HepG2 (cell line): ENCODE data around the gene SLC12A3. TPM values are rescaled to one million over a fixed set of nuclear protein-coding genes. Genes with fewer than 3 reads are reported as not detected.

Experiments used
- CBX2 ChIP-seq, 2 experiments: fragments of 200-600 bp in 1 of 2; sonication (generic); formaldehyde crosslinking in 1 of 2; IDR thresholded peaks; 2 replicates each; pipeline versions ENCODE4 v1.7.0 to v1.8.1; 2018 to 2022; ENCODE audit warnings: low read depth in 2 of 2, low read length in 1 of 2, mild to moderate bottlenecking in 1 of 2, missing genetic modification reagents in 1 of 2
- ETV6 ChIP-seq: sonication (generic); formaldehyde crosslinking; conservative IDR thresholded peaks from 2 replicates; pipeline ENCODE4 v1.4.0; 2020; ENCODE audit warnings: missing genetic modification reagents
- NFKBIZ ChIP-seq: IDR thresholded peaks from 2 replicates; pipeline ENCODE4 v1.6.1; 2018; ENCODE audit warnings: missing genetic modification reagents, missing compliant biosample characterization
- NFYC ChIP-seq: IDR thresholded peaks from 2 replicates; pipeline ENCODE4 v1.6.1; 2016; ENCODE audit warnings: missing genetic modification reagents, missing compliant biosample characterization
- PAF1 ChIP-seq: IDR thresholded peaks from 2 replicates; pipeline ENCODE4 v1.6.1; 2016; ENCODE audit warnings: missing genetic modification reagents, missing compliant biosample characterization
- PLRG1 ChIP-seq: fragments of 450-650 bp; conservative IDR thresholded peaks from 2 replicates; pipeline ENCODE4 v1.6.1; 2016
- PTBP1 ChIP-seq: fragments of 200-400 bp; formaldehyde crosslinking; IDR thresholded peaks from 2 replicates; pipeline ENCODE4 v1.6.1; 2018; ENCODE audit warnings: low read length, low read depth; ENCODE audit not compliant: poor library complexity, severe bottlenecking
- RFX5 ChIP-seq: IDR thresholded peaks from 2 replicates; pipeline ENCODE4 v1.6.1; 2011; ENCODE audit warnings: low read depth, low read length, improper control_type of control experiment
- SALL1 ChIP-seq: sonication (generic); formaldehyde crosslinking; IDR thresholded peaks from 2 replicates; pipeline ENCODE4 v1.8.0; 2022; ENCODE audit warnings: mild to moderate bottlenecking, missing genetic modification reagents
- SOX5 ChIP-seq: IDR thresholded peaks from 2 replicates; pipeline ENCODE4 v1.6.1; 2016; ENCODE audit warnings: borderline replicate concordance
- TEAD3 ChIP-seq: optimal IDR thresholded peaks from 2 replicates; pipeline ENCODE3; 2016; ENCODE audit warnings: borderline replicate concordance
- ZBTB20 ChIP-seq: sonication (generic); formaldehyde crosslinking; IDR thresholded peaks from 2 replicates; pipeline ENCODE4 v1.8.1; 2023; ENCODE audit warnings: missing genetic modification reagents, low read depth, mild to moderate bottlenecking, borderline replicate concordance
- ZC3H4 ChIP-seq: sonication (generic); formaldehyde crosslinking; IDR thresholded peaks from 2 replicates; pipeline ENCODE4 v1.4.0; 2020; ENCODE audit warnings: missing genetic modification reagents, borderline replicate concordance
- ZFP90 ChIP-seq: sonication (generic); formaldehyde crosslinking; IDR thresholded peaks from 2 replicates; pipeline ENCODE4 v1.8.0; 2022; ENCODE audit warnings: missing genetic modification reagents, mild to moderate bottlenecking, inconsistent platforms, borderline replicate concordance
- ZNF230 ChIP-seq: sonication (generic); formaldehyde crosslinking; IDR thresholded peaks from 2 replicates; pipeline ENCODE4 v1.4.0; 2020; ENCODE audit warnings: mild to moderate bottlenecking, missing genetic modification reagents
- ZNF768 ChIP-seq: sonication (generic); formaldehyde crosslinking; IDR thresholded peaks from 2 replicates; pipeline ENCODE4 v1.4.0; 2020; ENCODE audit warnings: missing genetic modification reagents
- polyA plus RNA-seq, 8 experiments: library from polyadenylated mRNA; depleted of rRNA in 3 of 8; stranded (reverse) in 7 of 8; unstranded in 1 of 8; fragments of >200 nt; fragmentation: Illumina TruSeq in 4 of 8; extraction: Trizol in 4 of 8; gene quantifications; 2 replicates each; pipeline versions ENCODE4 v1.2.1 to v1.2.3, GENCODE V29; 2011 to 2016; ENCODE audit warnings: low read depth in 4 of 8, missing spikeins in 1 of 8, mixed read lengths in 1 of 8; ENCODE audit not compliant: insufficient read depth in 1 of 8
- total RNA-seq, 5 experiments: library from RNA; depleted of rRNA; stranded (reverse); fragments of >200 nt; fragmentation: Illumina TruSeq; extraction: Trizol; gene quantifications; 2 replicates each; pipeline ENCODE4 v1.2.3, GENCODE V29; 2016; ENCODE audit warnings: low read depth in 1 of 5
- TF ChIP-seq, protein P1 (sequence below): sonication (generic); formaldehyde crosslinking; IDR thresholded peaks from 2 replicates; pipeline ENCODE4 v1.8.0; 2022; ENCODE audit warnings: mild to moderate bottlenecking, missing genetic modification reagents, moderate library complexity
- TF ChIP-seq, protein P2 (sequence below): IDR thresholded peaks from 2 replicates; pipeline ENCODE4 v1.6.1; 2016; ENCODE audit warnings: missing genetic modification reagents, missing compliant biosample characterization
- TF ChIP-seq, protein P3 (sequence below): sonication (generic); formaldehyde crosslinking; IDR thresholded peaks from 2 replicates; pipeline ENCODE4 v1.5.1; 2020; ENCODE audit warnings: mild to moderate bottlenecking, missing genetic modification reagents, moderate library complexity
- TF ChIP-seq, protein P4 (sequence below): sonication (generic); formaldehyde crosslinking; IDR thresholded peaks from 2 replicates; pipeline ENCODE4 v1.4.0; 2020; ENCODE audit warnings: low read depth, mild to moderate bottlenecking, missing genetic modification reagents
- TF ChIP-seq, protein P5 (sequence below): sonication (generic); formaldehyde crosslinking; IDR thresholded peaks from 2 replicates; pipeline ENCODE4 v1.4.0; 2020; ENCODE audit warnings: missing genetic modification reagents, borderline replicate concordance
- TF ChIP-seq, protein P6 (sequence below): sonication (generic); formaldehyde crosslinking; IDR thresholded peaks from 2 replicates; pipeline ENCODE4 v1.4.0; 2020; ENCODE audit warnings: missing genetic modification reagents, borderline replicate concordance

SLC12A3 gene
- total and polyA plus RNA-seq, 2 of the 13 experiments (the other 11 are each of a cell fraction or from before 2014, with no cell fraction given): 6.2 TPM; not detected in 1

DNA sequence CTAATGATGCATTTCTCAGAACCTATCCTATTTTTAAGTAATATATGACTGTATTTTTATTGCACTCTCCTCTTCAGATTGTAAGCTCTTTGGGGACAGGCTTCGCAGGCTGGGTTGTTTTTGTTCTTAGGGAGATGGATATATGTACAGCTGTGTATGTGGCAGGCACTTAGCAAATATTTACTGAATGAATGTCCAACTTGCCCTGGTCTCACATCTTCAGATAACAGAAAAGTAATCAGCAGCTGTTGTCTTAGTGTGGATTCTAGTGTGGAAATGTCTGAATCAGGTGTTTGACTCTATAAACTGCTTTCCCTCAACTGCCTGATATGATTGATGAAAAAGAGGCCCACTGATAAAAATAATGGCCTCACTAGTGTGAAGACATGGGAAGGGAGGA is 47.1 kb upstream of the SLC12A3 start (continued):
- TF ChIP-seq, protein P1, sequence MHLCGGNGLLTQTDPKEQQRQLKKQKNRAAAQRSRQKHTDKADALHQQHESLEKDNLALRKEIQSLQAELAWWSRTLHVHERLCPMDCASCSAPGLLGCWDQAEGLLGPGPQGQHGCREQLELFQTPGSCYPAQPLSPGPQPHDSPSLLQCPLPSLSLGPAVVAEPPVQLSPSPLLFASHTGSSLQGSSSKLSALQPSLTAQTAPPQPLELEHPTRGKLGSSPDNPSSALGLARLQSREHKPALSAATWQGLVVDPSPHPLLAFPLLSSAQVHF: no peak
- TF ChIP-seq ZFP90 (CRISPR knock-in tag): no peak
- peak; percentile 44; the same call in 1 of the 2 replicates for TF ChIP-seq SALL1
- TF ChIP-seq CBX2 (IDR thresholded peaks at IDR 0.05; ENCODE audit: low read depth, low read length): no peak
- no peak for TF ChIP-seq CBX2 (CRISPR knock-in tag; IDR thresholded peaks at IDR 0.05; ENCODE audit: low read depth)
- TF ChIP-seq PAF1 (CRISPR knock-in tag): no peak
- TF ChIP-seq TEAD3 (CRISPR knock-in tag): peak; percentile 88
- no peak for TF ChIP-seq NFYC (CRISPR knock-in tag)
- TF ChIP-seq, protein P2, sequence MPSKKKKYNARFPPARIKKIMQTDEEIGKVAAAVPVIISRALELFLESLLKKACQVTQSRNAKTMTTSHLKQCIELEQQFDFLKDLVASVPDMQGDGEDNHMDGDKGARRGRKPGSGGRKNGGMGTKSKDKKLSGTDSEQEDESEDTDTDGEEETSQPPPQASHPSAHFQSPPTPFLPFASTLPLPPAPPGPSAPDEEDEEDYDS (CRISPR knock-in tag): peak; percentile 15; the same call in 1 of the 2 replicates
- no peak for TF ChIP-seq NFKBIZ (CRISPR knock-in tag)
- peak; percentile 88; the same call in 1 of the 2 replicates for TF ChIP-seq SOX5 (CRISPR knock-in tag)
- TF ChIP-seq ZNF768 (CRISPR knock-in tag): no peak
- TF ChIP-seq, protein P3, sequence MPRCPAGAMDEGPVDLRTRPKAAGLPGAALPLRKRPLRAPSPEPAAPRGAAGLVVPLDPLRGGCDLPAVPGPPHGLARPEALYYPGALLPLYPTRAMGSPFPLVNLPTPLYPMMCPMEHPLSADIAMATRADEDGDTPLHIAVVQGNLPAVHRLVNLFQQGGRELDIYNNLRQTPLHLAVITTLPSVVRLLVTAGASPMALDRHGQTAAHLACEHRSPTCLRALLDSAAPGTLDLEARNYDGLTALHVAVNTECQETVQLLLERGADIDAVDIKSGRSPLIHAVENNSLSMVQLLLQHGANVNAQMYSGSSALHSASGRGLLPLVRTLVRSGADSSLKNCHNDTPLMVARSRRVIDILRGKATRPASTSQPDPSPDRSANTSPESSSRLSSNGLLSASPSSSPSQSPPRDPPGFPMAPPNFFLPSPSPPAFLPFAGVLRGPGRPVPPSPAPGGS: no peak
- TF ChIP-seq, protein P4, sequence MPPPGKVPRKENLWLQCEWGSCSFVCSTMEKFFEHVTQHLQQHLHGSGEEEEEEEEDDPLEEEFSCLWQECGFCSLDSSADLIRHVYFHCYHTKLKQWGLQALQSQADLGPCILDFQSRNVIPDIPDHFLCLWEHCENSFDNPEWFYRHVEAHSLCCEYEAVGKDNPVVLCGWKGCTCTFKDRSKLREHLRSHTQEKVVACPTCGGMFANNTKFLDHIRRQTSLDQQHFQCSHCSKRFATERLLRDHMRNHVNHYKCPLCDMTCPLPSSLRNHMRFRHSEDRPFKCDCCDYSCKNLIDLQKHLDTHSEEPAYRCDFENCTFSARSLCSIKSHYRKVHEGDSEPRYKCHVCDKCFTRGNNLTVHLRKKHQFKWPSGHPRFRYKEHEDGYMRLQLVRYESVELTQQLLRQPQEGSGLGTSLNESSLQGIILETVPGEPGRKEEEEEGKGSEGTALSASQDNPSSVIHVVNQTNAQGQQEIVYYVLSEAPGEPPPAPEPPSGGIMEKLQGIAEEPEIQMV: no peak
- TF ChIP-seq ETV6 (CRISPR knock-in tag): no peak
- no peak for TF ChIP-seq ZNF230 (CRISPR knock-in tag)
- no peak for TF ChIP-seq ZC3H4 (CRISPR knock-in tag)
- TF ChIP-seq RFX5: no peak
- TF ChIP-seq ZBTB20 (CRISPR knock-in tag): peak; percentile 90; the same call in 1 of the 2 replicates
- no peak for TF ChIP-seq PTBP1
- TF ChIP-seq, protein P5, sequence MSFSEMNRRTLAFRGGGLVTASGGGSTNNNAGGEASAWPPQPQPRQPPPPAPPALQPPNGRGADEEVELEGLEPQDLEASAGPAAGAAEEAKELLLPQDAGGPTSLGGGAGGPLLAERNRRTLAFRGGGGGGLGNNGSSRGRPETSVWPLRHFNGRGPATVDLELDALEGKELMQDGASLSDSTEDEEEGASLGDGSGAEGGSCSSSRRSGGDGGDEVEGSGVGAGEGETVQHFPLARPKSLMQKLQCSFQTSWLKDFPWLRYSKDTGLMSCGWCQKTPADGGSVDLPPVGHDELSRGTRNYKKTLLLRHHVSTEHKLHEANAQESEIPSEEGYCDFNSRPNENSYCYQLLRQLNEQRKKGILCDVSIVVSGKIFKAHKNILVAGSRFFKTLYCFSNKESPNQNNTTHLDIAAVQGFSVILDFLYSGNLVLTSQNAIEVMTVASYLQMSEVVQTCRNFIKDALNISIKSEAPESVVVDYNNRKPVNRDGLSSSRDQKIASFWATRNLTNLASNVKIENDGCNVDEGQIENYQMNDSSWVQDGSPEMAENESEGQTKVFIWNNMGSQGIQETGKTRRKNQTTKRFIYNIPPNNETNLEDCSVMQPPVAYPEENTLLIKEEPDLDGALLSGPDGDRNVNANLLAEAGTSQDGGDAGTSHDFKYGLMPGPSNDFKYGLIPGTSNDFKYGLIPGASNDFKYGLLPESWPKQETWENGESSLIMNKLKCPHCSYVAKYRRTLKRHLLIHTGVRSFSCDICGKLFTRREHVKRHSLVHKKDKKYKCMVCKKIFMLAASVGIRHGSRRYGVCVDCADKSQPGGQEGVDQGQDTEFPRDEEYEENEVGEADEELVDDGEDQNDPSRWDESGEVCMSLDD (CRISPR knock-in tag): no peak
- TF ChIP-seq PLRG1: no peak
- TF ChIP-seq, protein P6, sequence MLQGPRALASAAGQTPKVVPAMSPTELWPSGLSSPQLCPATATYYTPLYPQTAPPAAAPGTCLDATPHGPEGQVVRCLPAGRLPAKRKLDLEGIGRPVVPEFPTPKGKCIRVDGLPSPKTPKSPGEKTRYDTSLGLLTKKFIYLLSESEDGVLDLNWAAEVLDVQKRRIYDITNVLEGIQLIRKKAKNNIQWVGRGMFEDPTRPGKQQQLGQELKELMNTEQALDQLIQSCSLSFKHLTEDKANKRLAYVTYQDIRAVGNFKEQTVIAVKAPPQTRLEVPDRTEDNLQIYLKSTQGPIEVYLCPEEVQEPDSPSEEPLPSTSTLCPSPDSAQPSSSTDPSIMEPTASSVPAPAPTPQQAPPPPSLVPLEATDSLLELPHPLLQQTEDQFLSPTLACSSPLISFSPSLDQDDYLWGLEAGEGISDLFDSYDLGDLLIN (CRISPR knock-in tag): no peak
